ENCODE measurements around the gene POLR2H.

POLR2H gene

DNA sequence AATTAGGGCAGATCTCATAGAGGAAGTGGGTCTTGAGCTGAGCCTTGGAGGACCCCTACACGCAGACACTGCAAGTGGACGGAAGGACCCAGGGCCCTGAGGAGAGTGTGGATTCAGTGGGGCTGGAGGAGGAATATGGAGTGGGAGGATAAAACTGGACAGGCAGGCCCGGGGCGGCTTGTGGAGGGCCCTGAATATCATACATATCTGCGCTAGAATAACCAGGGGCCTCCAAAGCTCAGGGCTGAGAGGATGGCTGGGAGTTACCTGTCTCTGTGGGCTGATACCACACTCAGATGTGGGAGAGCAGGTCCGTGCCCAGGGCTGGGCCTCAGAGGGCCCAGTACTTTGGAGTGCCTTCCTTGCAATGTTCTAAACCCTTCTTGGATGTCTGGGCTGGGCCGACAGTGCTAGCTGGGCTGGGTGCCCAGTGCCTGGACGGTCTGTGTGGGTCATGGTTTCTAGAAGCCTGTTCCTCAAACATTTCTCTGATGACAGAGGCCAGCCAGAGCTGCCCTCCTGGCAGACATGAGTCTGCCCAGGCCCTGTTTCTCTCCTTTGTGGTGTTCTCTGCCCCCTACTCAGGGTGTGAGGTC, 47.9 kb downstream of the POLR2H start:
- Histone ChIP-seq H3K23ac (ENCODE audit: low read length) (no peak overlapping the region), H3K79me1 (ENCODE audit: low read length) (no peaks in the 10 kb centered on the region)

DNA sequence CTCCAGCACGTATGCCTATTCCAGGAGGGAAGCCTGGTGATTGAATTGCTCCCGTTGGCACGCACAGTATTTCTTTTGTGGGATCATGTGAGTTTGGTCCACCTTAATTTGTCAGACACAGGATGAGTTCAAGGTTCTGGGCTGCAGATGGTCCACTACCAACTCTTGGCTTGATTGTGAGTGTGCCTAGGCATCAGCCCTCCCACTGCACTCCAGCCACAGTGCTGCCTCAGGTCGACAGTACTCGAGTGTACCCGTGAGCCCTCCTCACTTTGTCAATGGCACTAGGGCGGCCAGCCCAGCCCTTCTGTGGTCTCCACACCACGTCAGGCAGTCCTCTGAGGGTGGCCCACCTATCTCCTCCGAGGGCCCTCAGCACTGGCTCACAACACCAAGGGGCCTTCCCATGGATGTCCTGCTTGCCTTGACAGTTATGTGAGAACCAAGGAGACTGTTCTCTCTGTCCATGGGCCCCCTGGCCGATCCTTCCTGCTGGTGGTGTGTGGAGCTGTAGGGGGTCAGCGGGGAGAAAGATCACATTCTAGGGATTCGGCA, 48.5 kb downstream of the POLR2H start:
- H3K36me3 ChIP-seq (ENCODE audit: control insufficient read depth in 1 of 2, insufficient read depth in 2 of 2, low read length in 2 of 2), result no peaks in the 10 kb centered on the region
- no peaks in the 10 kb centered on the region for H3K4me1 ChIP-seq (ENCODE audit: control insufficient read depth in 1 of 2, insufficient read depth in 2 of 2, low read length in 2 of 2)
- no peak overlapping the region for H2BK5ac ChIP-seq (ENCODE audit: low read depth, low read length, poor library complexity)
- H3K4ac ChIP-seq (ENCODE audit: low read depth, low read length), result no peak overlapping the region
- H3K79me2 ChIP-seq (ENCODE audit: control insufficient read depth, insufficient read depth, low read length, poor library complexity), result no peaks in the 10 kb centered on the region
- no peak overlapping the region for H3K9ac ChIP-seq (ENCODE audit: low read length)
- H2AK5ac ChIP-seq (ENCODE audit: low read length), result no peak overlapping the region
- H3K14ac ChIP-seq (ENCODE audit: low read length), result no peak overlapping the region
- no peak overlapping the region for H3K18ac ChIP-seq (ENCODE audit: low read length)
- H3K27ac ChIP-seq (ENCODE audit: low read depth, low read length), result no peak overlapping the region
- no peak overlapping the region for H2BK12ac ChIP-seq (ENCODE audit: low read length)
- no peak overlapping the region for H4K12ac ChIP-seq (ENCODE audit: low read depth, low read length)
- no peak overlapping the region for H3K4me2 ChIP-seq (ENCODE audit: low read length)
- WGBS (ENCODE audit: extremely low coverage, insufficient coverage, insufficient read length), result no CpG with 5 or more reads among the region's 12 CpGs
- H4K8ac ChIP-seq (ENCODE audit: low read depth, low read length), result no peak overlapping the region
- no peak overlapping the region for H2AFZ ChIP-seq (ENCODE audit: insufficient read depth, low read length, poor library complexity)
- no peak overlapping the region for H2BK120ac ChIP-seq (ENCODE audit: insufficient read depth, low read length, poor library complexity)
- H4K91ac ChIP-seq (ENCODE audit: low read depth, low read length), result no peak overlapping the region
- DNase-seq, result no peak
- H3K9me3 ChIP-seq (ENCODE audit: insufficient read depth, low read depth, low read length), result peaks cover 2% of the 10 kb centered on the region
- no peaks in the 10 kb centered on the region for H3K79me1 ChIP-seq (ENCODE audit: low read length)
- no peak overlapping the region for H3K4me3 ChIP-seq (ENCODE audit: low read depth, low read length)
- no peak overlapping the region for H3K23ac ChIP-seq (ENCODE audit: low read length)
- H3K27me3 ChIP-seq (ENCODE audit: insufficient read depth, low read length), result no peaks in the 10 kb centered on the region

More for the DNA sequence above, 47.9 kb downstream of the POLR2H start:
- Histone ChIP-seq H3K79me2 (ENCODE audit: control insufficient read depth, insufficient read depth, low read length, poor library complexity) (no peaks in the 10 kb centered on the region), H4K91ac (ENCODE audit: low read depth, low read length) (no peak overlapping the region), H4K8ac (ENCODE audit: low read depth, low read length) (no peak overlapping the region), H3K27ac (ENCODE audit: low read depth, low read length) (no peak overlapping the region), H3K36me3 (ENCODE audit: control insufficient read depth in 1 of 2, insufficient read depth in 2 of 2, low read length in 2 of 2) (no peaks in the 10 kb centered on the region), H2AK5ac (ENCODE audit: low read length) (no peak overlapping the region), H3K4me3 (ENCODE audit: low read depth, low read length) (no peak overlapping the region), H4K12ac (ENCODE audit: low read depth, low read length) (no peak overlapping the region), H3K27me3 (ENCODE audit: insufficient read depth, low read length) (no peaks in the 10 kb centered on the region), H3K18ac (ENCODE audit: low read length) (no peak overlapping the region), H3K4me1 (ENCODE audit: control insufficient read depth in 1 of 2, insufficient read depth in 2 of 2, low read length in 2 of 2) (no peaks in the 10 kb centered on the region), H3K4ac (ENCODE audit: low read depth, low read length) (no peak overlapping the region), H2BK5ac (ENCODE audit: low read depth, low read length, poor library complexity) (no peak overlapping the region), H3K14ac (ENCODE audit: low read length) (no peak overlapping the region), H2AFZ (ENCODE audit: insufficient read depth, low read length, poor library complexity) (no peak overlapping the region), H3K9ac (ENCODE audit: low read length) (no peak overlapping the region), H3K9me3 (ENCODE audit: insufficient read depth, low read depth, low read length) (peaks cover 1% of the 10 kb centered on the region), H3K4me2 (ENCODE audit: low read length) (no peak overlapping the region), H2BK120ac (ENCODE audit: insufficient read depth, low read length, poor library complexity) (no peak overlapping the region), H2BK12ac (ENCODE audit: low read length) (no peak overlapping the region)
- no CpG with 5 or more reads among the region's 8 CpGs for WGBS (ENCODE audit: extremely low coverage, insufficient coverage, insufficient read length)
- DNase-seq, result no peak

DNA sequence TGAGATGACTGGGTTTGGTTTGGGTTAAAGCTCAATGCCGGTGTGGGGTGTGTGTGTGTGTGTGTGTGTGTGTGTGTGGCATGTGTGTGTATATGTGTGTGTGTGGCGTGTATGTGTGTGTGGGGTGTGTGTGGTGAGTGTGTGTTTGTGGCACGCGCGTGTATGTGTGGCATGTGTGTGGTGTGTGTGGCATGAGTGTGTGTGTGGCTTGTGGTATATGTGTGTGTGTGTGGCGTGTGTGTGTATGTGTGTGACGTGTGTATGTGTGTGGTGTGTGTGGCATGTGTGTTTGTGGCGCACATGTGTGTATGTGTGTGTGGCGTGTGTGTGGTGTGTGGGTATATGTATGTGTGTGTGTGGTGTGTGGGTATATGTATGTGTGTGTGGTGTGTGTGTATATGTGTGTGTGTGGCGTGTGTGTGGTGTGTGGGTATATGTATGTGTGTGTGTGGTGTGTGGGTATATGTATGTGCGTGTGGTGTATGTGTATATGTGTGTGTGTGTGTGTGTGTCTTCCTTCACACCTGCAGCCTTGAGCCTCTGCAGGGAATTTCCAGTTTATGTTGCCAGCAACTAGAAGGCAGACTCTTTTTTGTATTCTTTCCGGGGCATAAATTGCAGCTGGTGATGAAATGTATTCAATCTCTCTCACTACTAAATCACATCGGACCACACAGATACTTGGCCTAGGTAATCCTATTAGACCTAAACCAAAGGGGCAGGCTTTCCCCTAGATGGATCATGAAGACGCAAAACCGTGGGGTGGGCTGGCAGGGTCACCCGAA, 53.1 kb downstream of the POLR2H start:
- no peak overlapping the region for H2AK5ac ChIP-seq (ENCODE audit: low read length)
- H3K18ac ChIP-seq (ENCODE audit: low read length), result no peak overlapping the region

DNA sequence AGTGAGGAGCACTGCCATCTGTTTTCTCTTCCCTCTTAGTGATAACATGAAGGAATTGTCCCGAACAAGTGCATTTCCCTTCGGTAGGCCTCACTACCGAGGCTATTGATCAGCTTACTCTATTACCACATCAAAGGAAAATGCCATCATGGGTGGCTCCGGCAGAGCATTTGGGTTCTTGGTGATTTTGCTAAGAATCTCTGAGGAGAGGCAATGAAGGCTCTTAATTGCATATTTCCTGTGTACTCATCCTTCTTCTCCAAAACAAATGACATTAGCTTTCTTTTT, 53.6 kb downstream of the POLR2H start:
- H2BK120ac ChIP-seq (ENCODE audit: insufficient read depth, low read length, poor library complexity), result no peak overlapping the region
- no peaks in the 10 kb centered on the region for H3K27me3 ChIP-seq (ENCODE audit: insufficient read depth, low read length)
- no CpG with 5 or more reads among the region's 4 CpGs for WGBS (ENCODE audit: extremely low coverage, insufficient coverage, insufficient read length)
- H3K18ac ChIP-seq (ENCODE audit: low read length), result no peak overlapping the region
- H3K79me1 ChIP-seq (ENCODE audit: low read length), result no peaks in the 10 kb centered on the region
- no peak overlapping the region for H3K4ac ChIP-seq (ENCODE audit: low read depth, low read length)
- H3K4me2 ChIP-seq (ENCODE audit: low read length), result no peak overlapping the region
- H4K91ac ChIP-seq (ENCODE audit: low read depth, low read length), result no peak overlapping the region
- H3K79me2 ChIP-seq (ENCODE audit: control insufficient read depth, insufficient read depth, low read length, poor library complexity), result no peaks in the 10 kb centered on the region
- no peak overlapping the region for H2AFZ ChIP-seq (ENCODE audit: insufficient read depth, low read length, poor library complexity)
- H3K36me3 ChIP-seq (ENCODE audit: control insufficient read depth in 1 of 2, insufficient read depth in 2 of 2, low read length in 2 of 2), result no peaks in the 10 kb centered on the region
- no peak overlapping the region for H3K23ac ChIP-seq (ENCODE audit: low read length)
- H3K9ac ChIP-seq (ENCODE audit: low read length), result no peak overlapping the region
- H3K14ac ChIP-seq (ENCODE audit: low read length), result no peak overlapping the region
- no peak overlapping the region for H2AK5ac ChIP-seq (ENCODE audit: low read length)
- H3K9me3 ChIP-seq (ENCODE audit: insufficient read depth, low read depth, low read length), result peaks cover 2% of the 10 kb centered on the region
- H2BK5ac ChIP-seq (ENCODE audit: low read depth, low read length, poor library complexity), result no peak overlapping the region
- H4K8ac ChIP-seq (ENCODE audit: low read depth, low read length), result no peak overlapping the region
- no peak overlapping the region for H2BK12ac ChIP-seq (ENCODE audit: low read length)
- H4K12ac ChIP-seq (ENCODE audit: low read depth, low read length), result no peak overlapping the region
- no peak overlapping the region for H3K4me3 ChIP-seq (ENCODE audit: low read depth, low read length)
- no peak overlapping the region for H3K27ac ChIP-seq (ENCODE audit: low read depth, low read length)
- peaks cover 0 to 3% of the 10 kb centered on the region in 2 experiments for H3K4me1 ChIP-seq (ENCODE audit: control insufficient read depth in 1 of 2, insufficient read depth in 2 of 2, low read length in 2 of 2)
- DNase-seq, result no peak

More for the DNA sequence above, 53.1 kb downstream of the POLR2H start:
- no peak overlapping the region for H3K4ac ChIP-seq (ENCODE audit: low read depth, low read length)
- DNase-seq, result no peak
- no peak overlapping the region for H3K9ac ChIP-seq (ENCODE audit: low read length)
- H3K4me1 ChIP-seq (ENCODE audit: control insufficient read depth in 1 of 2, insufficient read depth in 2 of 2, low read length in 2 of 2), result peaks cover 0 to 3% of the 10 kb centered on the region in 2 experiments
- H4K91ac ChIP-seq (ENCODE audit: low read depth, low read length), result no peak overlapping the region
- no peaks in the 10 kb centered on the region for H3K36me3 ChIP-seq (ENCODE audit: control insufficient read depth in 1 of 2, insufficient read depth in 2 of 2, low read length in 2 of 2)
- no peak overlapping the region for H3K14ac ChIP-seq (ENCODE audit: low read length)
- H4K12ac ChIP-seq (ENCODE audit: low read depth, low read length), result no peak overlapping the region
- peaks cover 2% of the 10 kb centered on the region for H3K9me3 ChIP-seq (ENCODE audit: insufficient read depth, low read depth, low read length)
- H3K4me3 ChIP-seq (ENCODE audit: low read depth, low read length), result peak overlapping the region; percentile 6
- no peaks in the 10 kb centered on the region for H3K27me3 ChIP-seq (ENCODE audit: insufficient read depth, low read length)
- H3K79me1 ChIP-seq (ENCODE audit: low read length), result no peaks in the 10 kb centered on the region
- no peak overlapping the region for H2BK5ac ChIP-seq (ENCODE audit: low read depth, low read length, poor library complexity)
- no peak overlapping the region for H4K8ac ChIP-seq (ENCODE audit: low read depth, low read length)
- H2AFZ ChIP-seq (ENCODE audit: insufficient read depth, low read length, poor library complexity), result no peak overlapping the region
- no peak overlapping the region for H2BK120ac ChIP-seq (ENCODE audit: insufficient read depth, low read length, poor library complexity)
- no peaks in the 10 kb centered on the region for H3K79me2 ChIP-seq (ENCODE audit: control insufficient read depth, insufficient read depth, low read length, poor library complexity)
- H3K4me2 ChIP-seq (ENCODE audit: low read length), result no peak overlapping the region
- no peak overlapping the region for H2BK12ac ChIP-seq (ENCODE audit: low read length)
- H3K23ac ChIP-seq (ENCODE audit: low read length), result no peak overlapping the region
- 100% methylated on average over 1 of the region's 16 CpGs for WGBS (ENCODE audit: extremely low coverage, insufficient coverage, insufficient read length)
- no peak overlapping the region for H3K27ac ChIP-seq (ENCODE audit: low read depth, low read length)

Measured in trophoblast cell (in vitro differentiated cells and primary cell).